ENCODE measurements around the gene CTSD.

DNA sequence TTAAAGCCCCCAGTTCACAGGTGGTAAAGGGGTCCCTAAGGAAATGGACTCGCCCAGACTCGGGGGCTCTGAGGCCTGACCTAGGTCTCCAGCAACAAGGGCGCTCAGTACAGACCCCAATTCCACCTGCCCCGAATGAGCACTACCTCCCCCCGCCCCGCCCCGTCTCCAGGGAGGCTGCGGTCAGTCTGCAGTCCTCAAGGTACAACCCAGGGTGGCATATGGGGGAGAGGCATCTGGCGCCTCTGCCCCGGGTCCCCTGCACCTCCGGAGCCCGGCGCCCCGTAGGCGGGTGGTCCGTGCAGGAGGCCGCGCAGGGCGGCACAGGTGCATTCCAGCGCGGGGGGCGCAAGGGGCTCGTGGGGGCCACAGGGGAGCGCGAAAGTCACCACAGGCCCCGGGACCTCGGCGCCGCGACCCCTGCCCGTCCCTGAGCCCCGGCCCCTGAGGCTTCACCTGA lies 361 bp downstream of the CTSD start:
- TF ChIP-seq, protein P1, sequence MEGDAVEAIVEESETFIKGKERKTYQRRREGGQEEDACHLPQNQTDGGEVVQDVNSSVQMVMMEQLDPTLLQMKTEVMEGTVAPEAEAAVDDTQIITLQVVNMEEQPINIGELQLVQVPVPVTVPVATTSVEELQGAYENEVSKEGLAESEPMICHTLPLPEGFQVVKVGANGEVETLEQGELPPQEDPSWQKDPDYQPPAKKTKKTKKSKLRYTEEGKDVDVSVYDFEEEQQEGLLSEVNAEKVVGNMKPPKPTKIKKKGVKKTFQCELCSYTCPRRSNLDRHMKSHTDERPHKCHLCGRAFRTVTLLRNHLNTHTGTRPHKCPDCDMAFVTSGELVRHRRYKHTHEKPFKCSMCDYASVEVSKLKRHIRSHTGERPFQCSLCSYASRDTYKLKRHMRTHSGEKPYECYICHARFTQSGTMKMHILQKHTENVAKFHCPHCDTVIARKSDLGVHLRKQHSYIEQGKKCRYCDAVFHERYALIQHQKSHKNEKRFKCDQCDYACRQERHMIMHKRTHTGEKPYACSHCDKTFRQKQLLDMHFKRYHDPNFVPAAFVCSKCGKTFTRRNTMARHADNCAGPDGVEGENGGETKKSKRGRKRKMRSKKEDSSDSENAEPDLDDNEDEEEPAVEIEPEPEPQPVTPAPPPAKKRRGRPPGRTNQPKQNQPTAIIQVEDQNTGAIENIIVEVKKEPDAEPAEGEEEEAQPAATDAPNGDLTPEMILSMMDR (conservative IDR thresholded peaks at IDR 0.05; ENCODE audit: low read depth, low read length), result no peak
- no peak for TF ChIP-seq RCOR1 (IDR thresholded peaks at IDR 0.05; ENCODE audit: insufficient replicate concordance, low read length)
- TF ChIP-seq MXI1 (IDR thresholded peaks at IDR 0.05; ENCODE audit: borderline replicate concordance, low read depth, low read length), result no peak
- TF ChIP-seq RFX5 (IDR thresholded peaks at IDR 0.05; ENCODE audit: low read depth, low read length), result no peak
- no peak for TF ChIP-seq MAZ (IDR thresholded peaks at IDR 0.05; ENCODE audit: borderline replicate concordance, low read depth, low read length)
- no peak for TF ChIP-seq BHLHE40 (IDR thresholded peaks at IDR 0.05; ENCODE audit: low read depth, low read length)
- TF ChIP-seq FOS (IDR thresholded peaks at IDR 0.05; ENCODE audit: low read depth, low read length), result no peak
- TF ChIP-seq MAFK (IDR thresholded peaks at IDR 0.05; ENCODE audit: low read depth, low read length), result no peak

Measured in IMR-90 (cell line).